ENCODE measurements around the gene FAM50A.

The FAM50A gene

DNA sequence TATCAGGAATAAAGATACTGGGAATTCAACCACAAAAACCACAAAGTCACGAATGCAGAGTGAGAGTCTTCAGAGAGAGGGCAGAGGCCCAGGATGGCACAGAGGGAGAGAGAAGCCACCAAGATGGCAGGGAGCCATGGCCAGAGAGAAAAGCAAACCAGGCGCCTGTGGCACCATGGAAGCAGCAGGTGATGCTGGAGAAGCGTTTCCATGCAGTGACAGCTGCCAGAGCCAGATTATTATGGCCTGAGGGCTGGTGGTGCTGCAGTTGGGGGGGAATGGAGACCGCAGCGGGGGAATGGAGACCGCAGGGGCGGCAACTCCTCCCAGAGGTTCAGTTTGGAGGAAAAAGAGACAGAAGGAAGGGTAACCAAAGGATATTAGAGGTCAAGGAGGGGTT is 26.8 kb upstream of the FAM50A start:
- peak; percentile 82 for DNase-seq

DNA sequence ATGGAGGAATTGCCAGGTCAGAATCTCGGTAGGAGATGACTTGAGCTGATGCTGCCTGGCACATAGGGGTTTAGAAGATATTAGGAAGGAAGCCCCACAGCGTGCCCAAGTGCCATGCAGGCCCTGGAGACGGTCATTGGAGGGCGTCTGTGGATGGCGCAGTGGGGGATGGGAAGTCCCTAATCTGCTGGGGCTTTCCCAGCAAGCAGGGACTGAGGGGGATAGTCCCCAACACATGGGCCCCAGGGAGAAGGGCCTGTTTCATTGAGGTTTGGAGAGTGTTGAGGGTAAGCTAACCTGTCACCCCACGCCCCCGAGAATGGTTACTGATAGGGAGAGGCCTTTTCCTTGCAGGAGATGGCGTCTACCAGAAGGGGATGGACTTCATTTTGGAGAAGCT is 24.8 kb upstream of the FAM50A start:
- no peak for DNase-seq

DNA sequence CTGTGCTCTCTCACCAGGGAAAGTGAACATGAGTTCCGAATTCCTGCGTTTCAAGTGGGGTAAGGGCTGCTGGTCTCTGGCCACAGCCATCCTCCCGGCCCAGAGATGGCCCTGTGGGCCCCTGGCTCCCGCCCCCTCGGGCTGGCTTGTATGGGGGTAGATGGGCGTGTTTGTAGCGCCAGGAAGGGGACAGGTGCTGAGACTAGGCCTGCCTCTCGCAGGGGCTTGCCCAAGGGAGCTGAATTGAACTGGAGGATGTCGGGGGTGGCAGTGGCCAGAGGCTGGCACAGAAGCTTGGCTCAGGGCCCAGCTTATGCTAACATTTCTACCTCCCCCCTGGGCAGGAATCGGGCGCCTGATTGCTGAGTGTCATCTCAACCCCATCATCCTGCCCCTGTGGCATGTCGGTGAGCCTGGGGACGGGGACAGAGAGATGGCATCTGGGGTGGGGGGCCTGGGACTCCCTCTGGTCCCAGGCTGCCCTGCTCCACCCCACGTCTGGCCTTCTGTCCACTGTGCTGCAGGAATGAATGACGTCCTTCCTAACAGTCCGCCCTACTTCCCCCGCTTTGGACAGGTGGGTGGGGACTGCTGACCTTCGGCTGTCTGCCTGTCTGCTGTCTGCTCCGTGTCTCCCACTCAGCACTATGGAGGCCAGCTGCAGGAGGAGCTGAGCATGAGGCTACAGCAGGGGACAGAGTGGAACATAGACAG is 24.1 kb upstream of the FAM50A start:
- peak; percentile 83 for DNase-seq

DNA sequence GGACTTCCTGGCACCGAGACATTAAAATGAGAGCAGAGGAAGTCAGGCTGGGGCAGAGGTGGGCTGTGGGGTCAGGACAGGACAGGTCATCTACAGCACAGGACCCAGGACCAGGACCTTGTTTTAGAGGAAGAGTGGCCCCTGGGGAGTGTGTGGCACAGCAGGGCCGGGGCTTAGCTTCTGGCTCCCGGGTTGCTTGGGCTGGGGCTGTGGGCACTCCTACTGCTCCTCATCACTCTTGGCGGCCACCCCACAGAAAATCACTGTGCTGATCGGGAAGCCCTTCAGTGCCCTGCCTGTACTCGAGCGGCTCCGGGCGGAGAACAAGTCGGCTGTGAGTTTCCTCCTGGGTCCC is 23.6 kb upstream of the FAM50A start:
- no peak for DNase-seq

DNA sequence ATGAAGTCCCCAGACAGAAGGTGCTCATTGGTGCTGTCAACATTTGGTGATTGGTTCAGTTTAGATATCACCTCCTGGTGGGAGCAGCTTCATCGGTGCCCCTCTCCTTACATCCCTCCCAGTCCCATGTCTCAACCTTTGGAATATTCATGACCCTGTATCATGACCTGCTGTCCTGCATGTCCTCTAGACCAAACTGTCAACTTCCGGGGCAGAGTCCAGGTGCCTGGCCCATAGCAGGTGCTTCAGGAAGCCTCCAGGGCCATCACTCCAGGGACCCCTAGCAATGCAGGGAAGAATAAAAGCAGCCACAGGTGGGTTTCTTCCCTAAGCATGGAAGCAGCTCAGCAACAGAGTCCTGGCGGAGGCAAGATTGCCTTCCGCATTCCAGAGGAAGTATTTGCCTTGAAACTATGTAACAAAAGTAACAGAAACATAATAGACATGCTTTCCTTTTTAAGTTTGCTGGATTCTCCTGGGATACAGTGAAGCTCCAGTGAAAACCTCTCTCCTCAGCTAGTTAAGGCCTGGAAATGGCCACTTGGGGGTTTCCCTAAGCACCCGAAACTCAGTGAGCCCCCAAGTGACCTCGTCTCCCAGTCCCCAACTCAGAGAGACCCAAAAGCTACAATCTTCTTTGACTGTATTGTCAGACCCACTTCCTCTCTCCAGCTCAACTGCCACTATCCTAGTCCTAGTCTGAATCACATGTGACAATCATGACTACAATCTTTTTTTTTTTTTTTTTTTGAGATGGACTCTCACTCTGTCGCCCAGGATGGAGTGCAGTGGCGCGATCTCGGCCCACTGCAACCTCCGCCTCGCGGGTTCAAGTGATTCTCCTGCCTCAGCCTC is 16.8 kb upstream of the FAM50A start:
- no peak for DNase-seq

DNA sequence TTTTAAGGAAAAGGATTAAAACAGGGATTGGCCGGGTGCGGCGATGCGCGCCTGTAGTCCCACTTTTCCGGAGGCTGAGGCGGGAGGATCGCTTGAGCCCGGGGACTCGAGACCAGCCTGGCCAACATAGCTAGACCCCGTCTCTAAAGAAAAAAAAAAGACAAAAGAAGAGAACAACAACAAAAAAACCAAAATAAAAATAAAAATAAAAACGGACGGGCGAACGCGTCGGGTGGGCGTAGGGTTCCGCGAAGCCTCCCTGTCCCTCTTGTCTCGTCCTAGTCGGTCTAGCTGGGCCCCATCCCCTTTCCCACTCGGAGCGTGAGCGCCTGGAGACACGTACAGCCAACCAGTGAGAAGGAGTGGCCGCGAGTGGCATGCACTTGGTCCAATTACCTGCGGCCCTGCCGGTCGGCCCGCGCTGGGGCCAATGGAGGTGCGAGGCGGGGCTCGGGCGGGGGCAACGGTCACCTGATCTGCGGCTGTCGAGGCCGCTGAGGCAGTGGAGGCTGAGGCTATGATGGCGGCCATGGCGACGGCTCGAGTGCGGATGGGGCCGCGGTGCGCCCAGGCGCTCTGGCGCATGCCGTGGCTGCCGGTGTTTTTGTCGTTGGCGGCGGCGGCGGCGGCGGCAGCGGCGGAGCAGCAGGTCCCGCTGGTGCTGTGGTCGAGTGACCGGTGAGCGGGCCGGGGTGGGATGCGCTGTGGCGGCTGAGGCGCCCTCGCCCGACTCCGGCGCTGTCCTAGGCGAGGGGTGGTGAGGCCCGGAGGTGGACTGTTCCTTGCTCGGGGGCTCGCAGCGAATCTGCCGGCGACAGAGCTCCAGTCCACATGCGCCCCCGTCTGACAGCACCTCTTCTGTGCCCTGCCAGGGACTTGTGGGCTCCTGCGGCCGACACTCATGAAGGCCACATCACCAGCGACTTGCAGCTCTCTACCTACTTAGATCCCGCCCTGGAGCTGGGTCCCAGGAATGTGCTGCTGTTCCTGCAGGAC is 15.5 kb upstream of the FAM50A start, which contains the start of gene ATP6AP1:
Gene ATP6AP1 (plus strand): TSS at position 502 of the 996 bp plus-strand sequence. CDS start 16 bp downstream, at position 518.
- DNase-seq: peak; percentile 96

DNA sequence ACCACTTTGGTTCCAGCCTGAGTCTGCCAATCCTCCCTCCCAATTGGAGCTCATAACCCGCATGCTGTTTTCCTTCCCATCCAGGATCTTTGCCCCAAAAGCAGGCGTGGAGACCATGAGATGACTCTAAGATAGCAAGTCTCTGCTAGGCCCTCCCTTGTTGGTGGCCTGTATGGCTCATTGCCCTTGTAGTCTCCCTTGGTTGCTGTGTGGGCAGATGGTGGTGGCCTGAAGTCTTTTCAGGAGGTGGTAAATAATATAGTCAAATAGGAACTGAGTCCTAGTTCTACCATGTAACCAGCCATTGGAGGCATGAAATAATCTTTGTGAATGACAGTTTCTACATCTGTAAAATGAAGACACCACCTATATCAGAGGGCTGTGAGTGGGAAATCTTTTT is 14.2 kb upstream of the FAM50A start:
- no peak for DNase-seq

DNA sequence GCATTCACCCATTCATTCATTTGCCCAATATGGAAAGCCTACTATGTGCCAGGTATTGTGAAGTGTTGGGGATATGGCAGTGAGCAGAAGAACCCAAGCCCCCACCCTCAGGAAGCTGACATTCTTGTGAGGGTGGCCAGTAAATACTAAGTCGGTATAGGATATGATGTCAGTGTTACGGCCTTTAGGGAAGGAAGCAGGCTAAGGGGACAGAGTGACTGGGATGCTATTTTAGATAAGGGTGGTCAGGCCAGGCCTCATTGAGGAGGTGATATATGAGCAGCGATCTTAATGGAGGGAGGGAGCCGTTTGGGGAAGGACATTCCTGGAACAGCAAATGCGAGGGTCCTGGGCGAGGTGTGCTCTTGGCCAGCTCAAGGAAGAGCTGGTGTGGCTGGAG is 13.5 kb upstream of the FAM50A start:
- no peak for DNase-seq

DNA sequence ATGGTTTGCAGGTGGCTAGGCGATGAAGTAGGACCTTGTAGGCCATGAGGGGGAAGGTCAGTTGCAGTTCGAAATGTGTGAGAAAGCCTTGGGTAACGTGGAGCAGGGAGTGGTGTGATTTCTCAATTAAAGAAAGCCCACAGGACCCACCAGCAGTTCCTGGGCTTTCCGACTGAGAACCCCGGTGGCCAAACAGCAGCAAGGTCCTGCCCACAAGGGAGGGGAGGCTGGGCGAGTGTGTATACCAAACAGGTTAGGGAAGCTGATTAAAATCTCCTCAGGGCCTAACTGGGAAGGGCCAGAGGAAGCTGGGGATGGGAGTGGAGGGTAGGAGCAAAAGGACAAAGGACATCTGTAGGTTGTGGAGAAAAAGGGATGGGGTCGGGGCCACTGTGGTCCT is 13.0 kb upstream of the FAM50A start:
- no peak for DNase-seq

DNA sequence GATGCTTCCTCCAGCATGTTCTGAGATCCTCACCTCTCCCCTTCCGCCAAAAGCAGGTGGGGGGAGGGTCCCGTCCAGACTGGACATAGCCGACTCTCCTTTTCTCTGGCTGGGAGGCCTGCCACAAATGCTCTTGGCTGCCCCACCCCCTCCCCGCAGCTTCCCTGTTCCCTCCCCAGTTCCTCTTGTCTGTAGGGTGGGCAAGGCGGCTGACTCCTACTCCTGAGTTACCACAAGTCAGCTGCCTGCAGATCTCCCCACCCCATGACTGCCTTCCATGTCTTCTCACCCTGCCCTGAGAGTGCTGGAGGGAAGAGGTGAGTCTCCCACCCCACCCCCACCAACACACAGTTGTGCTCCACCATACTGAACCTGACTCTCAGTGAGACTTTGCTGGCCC is 12.6 kb upstream of the FAM50A start:
- DNase-seq: no peak

DNA sequence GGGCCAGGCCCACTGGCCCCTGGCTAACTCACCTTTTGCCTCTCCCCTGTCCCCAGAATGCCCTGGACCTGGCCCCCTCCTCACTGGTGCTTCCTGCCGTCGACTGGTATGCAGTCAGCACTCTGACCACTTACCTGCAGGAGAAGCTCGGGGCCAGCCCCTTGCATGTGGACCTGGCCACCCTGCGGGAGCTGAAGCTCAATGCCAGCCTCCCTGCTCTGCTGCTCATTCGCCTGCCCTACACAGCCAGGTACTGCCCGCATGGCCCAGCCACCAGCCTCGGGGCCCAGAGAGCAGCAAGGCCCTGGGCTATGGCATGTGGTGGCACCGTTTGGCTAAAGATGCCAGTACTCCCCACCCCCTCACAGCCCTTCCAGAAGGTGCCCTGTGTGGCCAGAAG is 11.7 kb upstream of the FAM50A start:
- DNase-seq: no peak

DNA sequence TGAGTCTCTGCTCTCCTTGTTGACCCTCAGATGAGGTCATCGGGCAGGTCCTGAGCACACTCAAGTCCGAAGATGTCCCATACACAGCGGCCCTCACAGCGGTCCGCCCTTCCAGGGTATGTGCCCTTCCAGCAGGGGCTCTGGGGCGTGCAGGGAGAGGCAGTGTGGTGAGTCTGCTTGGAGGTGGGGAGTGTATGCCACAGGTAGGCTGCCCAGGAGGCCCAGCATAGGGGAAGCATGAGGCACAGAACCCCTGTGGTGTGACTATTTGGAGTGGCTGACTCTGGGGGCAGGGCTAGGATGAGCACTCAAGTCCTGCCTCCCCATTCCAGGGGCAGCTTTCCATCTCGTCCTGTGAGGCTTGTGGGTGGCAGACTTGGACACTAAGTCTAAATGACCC is 10.3 kb upstream of the FAM50A start:
- DNase-seq: no peak

DNA sequence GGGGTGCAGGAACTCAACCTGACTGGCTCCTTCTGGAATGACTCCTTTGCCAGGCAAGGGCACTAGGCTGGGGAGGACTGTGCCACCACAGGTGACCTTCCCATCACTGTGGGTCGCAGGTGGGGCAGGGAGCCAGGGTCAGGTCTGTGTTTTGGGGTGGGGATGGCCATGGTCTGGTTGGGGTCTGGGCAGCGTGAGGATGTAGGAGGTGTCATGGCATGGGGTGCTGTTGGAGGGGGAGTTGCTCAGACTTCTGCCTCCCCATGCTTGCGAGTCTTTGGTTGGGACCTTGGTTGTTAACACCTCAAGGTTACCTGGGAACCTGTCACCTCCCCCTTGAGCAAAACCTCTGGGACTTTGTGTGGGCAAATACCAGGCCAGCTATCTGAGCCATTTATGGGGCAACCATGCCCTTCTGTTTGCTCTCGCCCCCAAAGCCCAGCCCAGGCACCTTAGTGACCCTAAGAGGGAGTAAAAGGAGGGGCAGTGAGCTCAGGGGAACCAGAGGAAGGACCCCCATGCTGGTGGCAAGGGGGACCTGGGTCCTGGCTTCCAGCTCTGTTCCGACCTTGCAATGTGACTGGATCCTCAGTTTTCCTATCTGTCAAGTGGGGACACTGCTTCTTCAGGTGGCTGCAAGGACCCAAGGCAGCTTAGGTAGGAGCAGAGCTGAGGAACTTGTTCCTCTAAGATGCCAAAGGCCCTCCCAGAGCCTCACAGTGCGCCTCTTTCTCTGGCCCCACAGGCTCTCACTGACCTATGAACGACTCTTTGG is 9.4 kb upstream of the FAM50A start:
- no peak for DNase-seq

DNA sequence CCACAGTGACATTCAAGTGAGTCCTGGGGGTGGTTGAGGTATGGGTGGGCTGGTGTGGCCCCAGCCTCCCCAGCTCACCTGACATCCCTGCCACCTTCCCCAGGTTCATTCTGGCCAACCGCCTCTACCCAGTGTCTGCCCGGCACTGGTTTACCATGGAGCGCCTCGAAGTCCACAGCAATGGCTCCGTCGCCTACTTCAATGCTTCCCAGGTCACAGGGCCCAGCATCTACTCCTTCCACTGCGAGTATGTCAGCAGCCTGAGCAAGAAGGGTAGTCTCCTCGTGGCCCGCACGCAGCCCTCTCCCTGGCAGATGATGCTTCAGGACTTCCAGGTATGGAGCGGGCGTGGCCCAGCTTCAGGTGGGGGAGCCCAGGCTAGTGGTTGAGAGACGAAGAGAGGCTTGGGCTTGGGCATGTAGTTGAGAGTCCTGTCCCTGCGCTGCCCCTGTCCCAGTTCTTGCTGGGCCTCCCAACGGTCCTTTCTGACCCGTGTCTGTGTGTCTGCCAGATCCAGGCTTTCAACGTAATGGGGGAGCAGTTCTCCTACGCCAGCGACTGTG is 8.7 kb upstream of the FAM50A start:
- no peak for DNase-seq

DNA sequence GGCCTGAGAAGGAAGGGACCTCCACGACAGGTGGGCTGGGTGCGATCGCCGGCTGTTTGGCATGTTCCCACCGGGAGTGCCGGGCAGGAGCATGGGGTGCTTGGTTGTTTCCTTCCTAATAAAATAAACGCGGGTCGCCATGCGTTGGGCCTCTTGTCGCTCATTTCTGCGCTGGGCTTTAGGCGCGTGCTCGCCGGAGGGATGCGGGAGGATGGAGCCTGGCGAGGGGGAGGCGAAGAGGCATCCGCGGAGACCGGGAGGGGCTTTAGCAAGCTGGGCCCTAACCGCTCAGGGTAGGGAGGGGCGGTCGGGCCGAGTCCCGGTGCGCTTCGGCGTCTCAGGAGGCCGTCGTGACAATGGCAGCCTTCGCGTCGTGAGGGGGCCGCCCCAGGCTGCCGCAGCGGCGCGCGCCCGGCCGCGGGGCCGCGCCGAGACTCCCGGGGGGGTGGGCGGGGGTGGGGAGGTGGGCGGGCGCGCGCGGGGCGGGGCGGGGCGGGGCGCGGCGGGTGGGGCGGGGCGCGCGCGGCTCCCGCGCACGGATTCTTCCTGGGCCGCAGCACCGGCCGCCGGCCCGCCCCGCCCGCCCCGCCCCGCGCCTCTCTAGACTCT is 7.5 kb upstream of the FAM50A start:
- DNase-seq: peak; percentile 71

DNA sequence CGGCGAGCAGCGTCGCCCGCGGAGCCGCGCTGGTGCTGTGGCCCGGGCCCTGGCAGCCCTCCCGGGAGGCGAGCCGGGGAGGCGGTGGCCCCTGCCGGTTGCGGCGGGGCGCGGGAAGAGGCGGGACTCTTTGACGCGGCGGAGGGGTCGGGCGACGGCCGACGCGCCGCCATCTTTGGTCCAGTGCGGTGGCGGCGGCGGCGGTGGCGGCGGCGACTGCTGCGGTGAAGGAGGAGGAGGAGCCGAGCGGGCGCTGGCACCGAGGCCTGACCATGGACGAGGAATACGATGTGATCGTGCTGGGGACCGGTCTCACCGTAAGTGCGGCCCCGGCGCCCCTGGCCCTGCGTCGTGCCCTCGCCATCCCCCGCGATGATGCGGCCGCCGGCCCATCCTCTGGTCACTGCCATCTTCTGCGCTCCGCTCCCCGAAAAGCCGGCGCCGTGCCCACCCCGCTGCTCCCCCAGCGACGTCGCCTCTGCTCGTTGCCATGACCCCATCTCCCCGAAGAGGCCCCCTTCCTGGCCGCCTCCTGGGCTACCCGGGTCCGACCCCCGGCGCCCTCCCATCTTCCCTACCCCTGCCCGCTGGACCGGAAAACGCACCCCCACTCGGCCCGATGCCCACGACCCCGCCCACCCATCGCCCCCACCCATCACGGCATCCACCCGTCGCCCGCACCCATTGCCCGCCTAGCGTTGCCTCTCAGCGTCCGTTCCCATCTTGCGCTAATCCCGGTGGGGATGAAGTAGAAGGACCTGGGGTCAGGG is 6.8 kb upstream of the FAM50A start, which contains the start of gene GDI1:
Gene GDI1 (plus strand): TSS at position 172 of the 770 bp plus-strand sequence. CDS start 101 bp downstream, at position 273.
- peak; percentile 71 for DNase-seq

DNA sequence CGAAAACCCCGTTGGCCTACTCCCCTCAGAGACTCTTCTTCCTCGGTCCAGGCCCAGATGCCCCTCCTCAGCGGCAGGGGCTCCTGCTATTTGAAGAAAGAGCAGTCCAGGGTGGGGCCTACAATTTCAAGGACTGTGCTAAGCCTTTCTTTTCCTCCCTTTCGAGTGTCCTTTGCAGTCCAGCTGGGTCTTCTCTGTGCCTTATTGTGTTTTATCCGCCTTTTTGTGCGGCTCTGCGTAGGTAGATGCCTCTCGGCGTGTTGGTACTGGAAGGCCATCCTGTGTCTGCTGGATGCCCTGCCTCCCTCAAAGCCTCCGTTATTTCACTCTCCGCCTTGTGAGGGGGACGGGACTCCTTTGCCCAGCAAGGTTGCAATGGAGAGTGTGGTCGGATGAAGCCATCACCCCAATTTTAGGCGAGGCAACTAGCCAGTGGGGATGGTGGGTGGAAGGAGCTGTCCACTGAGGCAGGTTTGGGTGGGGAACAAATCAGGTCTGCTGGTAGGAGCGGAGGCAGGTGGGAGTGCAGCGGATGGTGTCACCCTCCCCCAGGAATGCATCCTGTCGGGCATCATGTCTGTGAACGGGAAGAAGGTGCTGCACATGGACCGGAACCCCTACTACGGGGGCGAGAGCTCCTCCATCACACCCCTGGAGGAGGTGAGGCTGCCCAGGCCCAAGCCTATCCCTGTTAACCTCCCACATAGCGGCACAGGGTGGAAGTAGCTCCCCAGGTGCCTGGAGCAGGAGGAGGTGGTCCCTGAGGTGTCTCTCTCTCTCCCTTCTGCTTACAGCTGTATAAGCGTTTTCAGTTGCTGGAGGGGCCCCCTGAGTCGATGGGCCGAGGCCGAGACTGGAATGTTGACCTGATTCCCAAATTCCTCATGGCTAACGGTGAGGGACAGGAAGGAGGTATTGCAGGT is 5.7 kb upstream of the FAM50A start:
- no peak for DNase-seq

DNA sequence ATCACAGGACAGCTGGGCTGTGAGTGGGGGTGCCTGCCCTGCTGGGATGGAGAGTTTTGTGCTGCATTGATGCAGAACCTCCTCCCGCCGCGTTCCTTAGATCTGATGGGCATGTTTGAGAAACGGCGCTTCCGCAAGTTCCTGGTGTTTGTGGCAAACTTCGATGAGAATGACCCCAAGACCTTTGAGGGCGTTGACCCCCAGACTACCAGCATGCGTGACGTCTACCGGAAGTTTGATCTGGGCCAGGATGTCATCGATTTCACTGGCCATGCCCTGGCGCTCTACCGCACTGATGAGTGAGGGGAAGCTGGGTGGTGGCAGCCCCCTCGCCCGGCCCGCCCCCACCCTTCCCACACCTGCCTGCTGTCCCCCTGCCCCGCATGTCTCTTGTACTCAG is 4.1 kb upstream of the FAM50A start:
- no peak for DNase-seq

DNA sequence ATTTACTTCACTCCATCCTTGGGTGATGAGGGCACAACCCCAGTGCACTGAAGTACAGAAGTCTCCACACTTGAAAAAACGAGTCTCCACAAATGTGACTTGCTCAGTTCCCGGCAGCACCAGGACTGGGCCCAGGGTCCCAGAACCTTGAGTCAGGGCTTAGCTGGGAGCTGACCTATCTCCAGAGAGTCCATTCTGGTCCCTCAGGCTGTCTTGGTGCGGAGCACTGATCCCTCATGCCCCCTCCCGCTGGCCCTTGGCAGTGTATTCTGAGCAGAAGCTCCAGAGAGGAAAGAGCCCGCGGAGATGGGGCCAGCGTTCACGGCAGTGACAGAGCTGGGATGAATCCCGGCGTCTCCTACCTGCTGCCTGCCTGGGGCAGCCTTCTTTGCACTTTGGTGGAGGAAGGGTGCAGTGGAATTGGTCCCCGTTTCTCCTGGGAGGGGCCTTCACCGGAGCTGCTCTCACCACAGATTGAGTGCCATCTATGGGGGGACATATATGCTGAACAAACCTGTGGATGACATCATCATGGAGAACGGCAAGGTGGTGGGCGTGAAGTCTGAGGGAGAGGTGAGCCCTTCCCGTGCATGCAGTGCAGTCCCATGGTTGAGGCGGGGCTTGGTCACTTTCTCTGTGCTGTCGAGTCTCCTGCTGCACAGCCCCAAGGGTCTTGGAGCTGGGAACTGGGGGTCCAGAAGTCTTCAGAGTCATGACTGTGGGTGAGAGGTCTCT is 3.2 kb upstream of the FAM50A start:
- no peak for DNase-seq
